OCI-LY3 (cell line): ENCODE results near the gene RSPO3.

Experiments
- H2AFZ ChIP-seq: fragments of 200-600, 300-600 bp; shearing (Covaris generic); 2 replicates; pipeline ENCODE4 v1.6.0; 2014; ENCODE audit warnings: antibody characterized with exemption, low read depth, low read length
- H3K27ac ChIP-seq: fragments of 200-600, 300-600 bp; sonication (generic); 2 replicates; pipeline ENCODE4 v1.5.1; 2014; ENCODE audit warnings: mild to moderate bottlenecking, low read length, moderate library complexity, mixed read lengths
- H3K27me3 ChIP-seq: fragments of 200-600, 300-600 bp; sonication (generic); 2 replicates; pipeline ENCODE4 v1.6.1; 2014; ENCODE audit warnings: low read depth, low read length, mixed read lengths
- H3K36me3 ChIP-seq: fragments of 200-600, 300-600 bp; sonication (generic); replicated peaks from 2 replicates; pipeline ENCODE3; 2014; ENCODE audit warnings: low read depth, low read length, mixed read lengths
- H3K4me1 ChIP-seq: fragments of 300-600, 200-600 bp; sonication (generic); 2 replicates; pipeline ENCODE4 v1.6.1; 2014; ENCODE audit warnings: low read length, mixed read lengths
- H3K4me2 ChIP-seq: fragments of 200-600, 300-600 bp; sonication (generic); 2 replicates; pipeline ENCODE4 v1.6.1; 2014; ENCODE audit warnings: low read length, mixed read lengths
- H3K4me3 ChIP-seq: fragments of 300-600, 200-600 bp; sonication (generic); 2 replicates; pipeline ENCODE4 v1.5.1; 2014; ENCODE audit warnings: antibody characterized with exemption, mild to moderate bottlenecking, low read length, moderate library complexity
- H3K79me2 ChIP-seq: fragments of 300-600, 200-600 bp; shearing (Covaris generic); 2 replicates; pipeline ENCODE4 v1.6.1; 2014; ENCODE audit warnings: mild to moderate bottlenecking, low read length, mixed read lengths
- H3K9ac ChIP-seq: fragments of 300-600, 200-600 bp; shearing (Covaris generic); 2 replicates; pipeline ENCODE4 v1.6.0; 2014; ENCODE audit warnings: mild to moderate bottlenecking, low read length, moderate library complexity
- H3K9me3 ChIP-seq: fragments of 200-600, 300-600 bp; shearing (Covaris generic); 2 replicates; pipeline ENCODE4 v1.6.1; 2014; ENCODE audit warnings: low read length, mixed read lengths; ENCODE audit not compliant: insufficient read depth
- H4K20me1 ChIP-seq: fragments of 200-600, 300-600 bp; sonication (generic); 2 replicates; pipeline ENCODE4 v1.6.1; 2016; ENCODE audit warnings: low read length, mixed read lengths; ENCODE audit not compliant: insufficient read depth
- EZH2phosphoT487 ChIP-seq: fragments of 200-600 bp; shearing (Covaris generic); IDR thresholded peaks from 2 replicates; pipeline ENCODE4 v1.6.1; 2018; ENCODE audit warnings: antibody characterized with exemption, mixed run types, low read depth
- TF ChIP-seq, protein P1 (sequence below): fragments of 200-600, 300-600 bp; sonication (generic); IDR thresholded peaks from 2 replicates; pipeline ENCODE4 v1.5.1; 2014; ENCODE audit warnings: antibody characterized with exemption, low read length, low read depth

RSPO3 gene

GRCh38 chr6:127162836-127163235 is 44.4 kb downstream of the RSPO3 start:
- H3K4me1 ChIP-seq: no peaks in the 10 kb centered on the region; the same call in 1 of the 2 replicates
- no peaks in the 10 kb centered on the region for H3K9me3 ChIP-seq
- H4K20me1 ChIP-seq: no peaks in the 10 kb centered on the region
- no peaks in the 10 kb centered on the region for H3K36me3 ChIP-seq
- H3K4me2 ChIP-seq: no peak overlapping the region
- H3K79me2 ChIP-seq: no peaks in the 10 kb centered on the region
- no peak overlapping the region for H2AFZ ChIP-seq
- no peak overlapping the region for H3K4me3 ChIP-seq
- H3K27ac ChIP-seq: no peak overlapping the region
- no peaks in the 10 kb centered on the region for H3K27me3 ChIP-seq
- TF ChIP-seq EZH2phosphoT487: no peak
- TF ChIP-seq, protein P1, sequence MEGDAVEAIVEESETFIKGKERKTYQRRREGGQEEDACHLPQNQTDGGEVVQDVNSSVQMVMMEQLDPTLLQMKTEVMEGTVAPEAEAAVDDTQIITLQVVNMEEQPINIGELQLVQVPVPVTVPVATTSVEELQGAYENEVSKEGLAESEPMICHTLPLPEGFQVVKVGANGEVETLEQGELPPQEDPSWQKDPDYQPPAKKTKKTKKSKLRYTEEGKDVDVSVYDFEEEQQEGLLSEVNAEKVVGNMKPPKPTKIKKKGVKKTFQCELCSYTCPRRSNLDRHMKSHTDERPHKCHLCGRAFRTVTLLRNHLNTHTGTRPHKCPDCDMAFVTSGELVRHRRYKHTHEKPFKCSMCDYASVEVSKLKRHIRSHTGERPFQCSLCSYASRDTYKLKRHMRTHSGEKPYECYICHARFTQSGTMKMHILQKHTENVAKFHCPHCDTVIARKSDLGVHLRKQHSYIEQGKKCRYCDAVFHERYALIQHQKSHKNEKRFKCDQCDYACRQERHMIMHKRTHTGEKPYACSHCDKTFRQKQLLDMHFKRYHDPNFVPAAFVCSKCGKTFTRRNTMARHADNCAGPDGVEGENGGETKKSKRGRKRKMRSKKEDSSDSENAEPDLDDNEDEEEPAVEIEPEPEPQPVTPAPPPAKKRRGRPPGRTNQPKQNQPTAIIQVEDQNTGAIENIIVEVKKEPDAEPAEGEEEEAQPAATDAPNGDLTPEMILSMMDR: no peak
- no peak overlapping the region for H3K9ac ChIP-seq

- Histone ChIP-seq H3K4me1 (no peaks in the 10 kb centered on the region; the same call in 1 of the 2 replicates), H3K9ac (no peak overlapping the region), H3K4me3 (no peak overlapping the region), H2AFZ (no peak overlapping the region), H3K9me3 (no peaks in the 10 kb centered on the region), H3K27ac (no peak overlapping the region), H3K36me3 (no peaks in the 10 kb centered on the region), H3K27me3 (no peaks in the 10 kb centered on the region), H4K20me1 (no peaks in the 10 kb centered on the region), H3K79me2 (no peaks in the 10 kb centered on the region), H3K4me2 (no peak overlapping the region)
- TF ChIP-seq, protein P1: no peak
- TF ChIP-seq EZH2phosphoT487: no peak
Observed at GRCh38 chr6:127164036-127164435, 45.6 kb downstream of the RSPO3 start.

DNA sequence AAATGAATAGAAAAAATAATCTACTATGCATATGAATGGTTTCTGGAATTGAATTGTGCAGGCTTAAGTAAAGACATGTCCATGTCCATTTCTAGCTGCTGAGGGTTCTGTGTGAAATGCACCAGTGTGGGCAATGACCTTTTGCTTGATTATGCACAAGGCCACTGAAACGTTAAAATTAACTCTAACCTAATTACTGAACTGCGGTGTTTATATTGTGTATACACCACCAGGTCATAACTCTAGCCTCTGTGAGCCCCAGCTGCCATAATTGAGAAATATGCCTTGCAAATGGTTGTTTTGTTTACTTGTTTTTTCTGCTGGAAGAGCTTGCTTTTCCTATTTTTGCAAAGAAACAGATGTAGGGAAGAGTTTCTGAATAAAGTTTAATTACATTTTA is 46.1 kb downstream of the RSPO3 start:
- Histone ChIP-seq H3K9me3 (no peaks in the 10 kb centered on the region), H3K36me3 (no peaks in the 10 kb centered on the region), H3K9ac (no peak overlapping the region), H3K27me3 (no peaks in the 10 kb centered on the region), H3K4me3 (no peak overlapping the region), H3K4me1 (no peaks in the 10 kb centered on the region; the same call in 1 of the 2 replicates), H3K27ac (no peak overlapping the region), H3K79me2 (no peaks in the 10 kb centered on the region), H2AFZ (no peak overlapping the region), H4K20me1 (no peaks in the 10 kb centered on the region), H3K4me2 (no peak overlapping the region)
- TF ChIP-seq, protein P1: no peak
- no peak for TF ChIP-seq EZH2phosphoT487

DNA sequence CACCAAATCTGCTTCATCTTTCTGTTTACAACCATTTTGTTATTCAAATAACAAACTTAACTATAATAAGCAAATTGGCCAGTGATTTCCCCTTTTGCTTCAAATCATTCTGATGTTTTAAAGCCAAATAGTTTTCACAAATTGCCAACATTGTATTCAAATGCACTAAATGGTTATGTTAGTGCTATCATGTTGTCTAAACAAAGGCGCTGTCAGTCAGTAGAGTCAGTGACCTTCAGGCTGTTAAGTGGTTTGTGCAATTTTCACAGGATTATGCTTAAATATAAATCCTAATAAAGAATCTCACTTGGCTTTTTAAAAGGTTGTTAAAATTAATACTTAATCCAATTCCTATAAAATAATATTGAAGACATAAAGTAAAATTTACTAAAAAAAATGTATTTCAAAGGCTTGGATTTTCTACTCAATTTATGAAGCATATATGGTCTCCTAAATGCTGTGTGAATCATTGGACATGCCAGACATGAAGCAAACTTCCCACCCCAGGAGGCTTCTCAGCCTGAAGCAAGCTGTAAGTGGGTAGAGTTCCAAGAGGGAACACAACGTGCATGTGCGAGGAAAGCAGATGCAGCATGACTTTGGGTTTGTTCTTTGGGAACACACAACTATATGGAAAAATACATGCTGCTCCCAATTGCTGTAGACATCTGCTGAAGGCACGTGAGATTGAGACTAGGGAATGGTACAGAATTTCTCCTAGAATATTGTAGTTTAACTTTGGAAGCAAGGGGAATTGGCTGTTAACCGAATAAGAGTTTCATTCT is 54.9 kb downstream of the RSPO3 start:
- H3K4me1 ChIP-seq: no peaks in the 10 kb centered on the region
- H3K27me3 ChIP-seq: no peaks in the 10 kb centered on the region
- no peak overlapping the region for H3K4me3 ChIP-seq
- no peak overlapping the region for H3K4me2 ChIP-seq
- no peaks in the 10 kb centered on the region for H4K20me1 ChIP-seq
- no peaks in the 10 kb centered on the region for H3K79me2 ChIP-seq
- H3K27ac ChIP-seq: no peak overlapping the region
- H2AFZ ChIP-seq: no peak overlapping the region
- no peaks in the 10 kb centered on the region for H3K9me3 ChIP-seq
- H3K9ac ChIP-seq: no peak overlapping the region
- H3K36me3 ChIP-seq: no peaks in the 10 kb centered on the region
- no peak for TF ChIP-seq EZH2phosphoT487
- TF ChIP-seq, protein P1: no peak
